Smooth muscle cell (in vitro differentiated cells): ENCODE data around the gene POLDIP3. TPM values are rescaled to one million over a fixed set of nuclear protein-coding genes. Genes with fewer than 3 reads are reported as not detected.
"Not testable (repeated sequence)": the region's sequence is repeated elsewhere in the genome, so short reads cannot be mapped to it uniquely, and the experiment has no call there.

Experiments
- DNase-seq: peaks from one replicate; lab custom pipeline; 2025; ENCODE audit not compliant: unreplicated experiment; lab: John Stamatoyannopoulos, UW
- H2AFZ ChIP-seq: fragments of 200-600 bp; sonication (generic); 2 replicates; pipeline ENCODE4 v1.6.0; 2016; ENCODE audit warnings: antibody characterized with exemption, low read depth, mild to moderate bottlenecking
- H3F3A ChIP-seq: fragments of 200-600 bp; sonication (generic); 2 replicates; pipeline ENCODE4 v1.6.0; 2017; ENCODE audit warnings: antibody characterized with exemption, low read depth
- H3K27ac ChIP-seq: fragments of 200-600 bp; sonication (generic); 2 replicates; pipeline ENCODE4 v1.5.1; 2016; ENCODE audit warnings: low read depth, mild to moderate bottlenecking
- H3K27me3 ChIP-seq: fragments of 200-600 bp; sonication (generic); 2 replicates; pipeline ENCODE4 v1.6.1; 2016; ENCODE audit warnings: low read depth, mild to moderate bottlenecking
- H3K36me3 ChIP-seq: fragments of 200-600 bp; sonication (generic); 2 replicates; pipeline ENCODE4 v1.5.1; 2016; ENCODE audit warnings: low read depth
- H3K4me1 ChIP-seq: fragments of 200-600 bp; sonication (generic); 2 replicates; pipeline ENCODE4 v1.5.1; 2016; ENCODE audit warnings: low read depth
- H3K4me2 ChIP-seq: fragments of 200-600 bp; sonication (generic); 2 replicates; pipeline ENCODE4 v1.6.0; 2016; ENCODE audit warnings: mild to moderate bottlenecking
- H3K4me3 ChIP-seq: fragments of 200-600 bp; sonication (generic); 2 replicates; pipeline ENCODE4 v1.5.1; 2016; ENCODE audit warnings: mild to moderate bottlenecking
- H3K79me2 ChIP-seq: fragments of 200-600 bp; sonication (generic); 2 replicates; pipeline ENCODE4 v1.6.0; 2016; ENCODE audit warnings: low read depth, mild to moderate bottlenecking
- H3K9ac ChIP-seq: fragments of 200-600 bp; sonication (generic); 2 replicates; pipeline ENCODE4 v1.6.0; 2016; ENCODE audit warnings: low read depth
- H3K9me3 ChIP-seq: fragments of 200-600 bp; sonication (generic); replicated peaks from 2 replicates; pipeline ENCODE4 v1.5.1; 2016; ENCODE audit warnings: low read depth
- H4K20me1 ChIP-seq: fragments of 200-600 bp; sonication (generic); 2 replicates; pipeline ENCODE4 v1.6.0; 2016; ENCODE audit warnings: low read depth
- CTCF ChIP-seq: fragments of 200-600 bp; sonication (generic); IDR thresholded peaks from 2 replicates; pipeline ENCODE4 v1.5.1; 2017; ENCODE audit warnings: borderline replicate concordance, mild to moderate bottlenecking, antibody characterized with exemption; ENCODE audit not compliant: insufficient read depth, poor library complexity, severe bottlenecking
- WGBS: methylation state at CpG from one replicate; pipeline ENCODE4 v1.1.7; 2016; ENCODE audit warnings: low lambda C conversion rate; 5-methylcytosine and 5-hydroxymethylcytosine counted together
- polyA plus RNA-seq: library from polyadenylated mRNA; unstranded; fragments of >200 nt; fragmentation: Nextera tagmentation; extraction: Ambion mirVana; gene quantifications from 2 replicates; pipeline ENCODE4 v1.2.1, GENCODE V29; 2016
- total RNA-seq: library from RNA; depleted of rRNA; stranded (reverse); fragments of >200 nt; gene quantifications from 2 replicates; pipeline ENCODE4 v1.2.3, GENCODE V29; 2014

Gene POLDIP3
- total and polyA plus RNA-seq, 2 experiments from 2014 or later: 31.1 to 49.4 TPM

GRCh38 chr22:42547562-42547961, 67.1 kb downstream of the POLDIP3 start:
- no peak for TF ChIP-seq CTCF
- Histone ChIP-seq H3K4me3 (no peak overlapping the region), H3K9ac (no peak overlapping the region), H3K36me3 (no peaks in the 10 kb centered on the region), H3K27me3 (no peaks in the 10 kb centered on the region), H4K20me1 (no peaks in the 10 kb centered on the region), H3K27ac (no peak overlapping the region), H3K4me1 (no peaks in the 10 kb centered on the region), H2AFZ (no peak overlapping the region), H3F3A (no peaks in the 10 kb centered on the region), H3K4me2 (no peak overlapping the region), H3K79me2 (no peaks in the 10 kb centered on the region), H3K9me3 (no peaks in the 10 kb centered on the region)
- 72% methylated on average over 9 of the region's 9 CpGs for WGBS
- no peak for DNase-seq

GRCh38 chr22:42544686-42545085, 70.0 kb downstream of the POLDIP3 start:
- 72% methylated on average over 2 of the region's 2 CpGs for WGBS
- no peak for TF ChIP-seq CTCF

GRCh38 chr22:42539236-42539771, 75.4 kb downstream of the POLDIP3 start:
- H3K4me1 ChIP-seq, H3K4me2 ChIP-seq, DNase-seq, H3K27me3 ChIP-seq, H4K20me1 ChIP-seq, H3K9me3 ChIP-seq, H3K27ac ChIP-seq, H2AFZ ChIP-seq, H3K9ac ChIP-seq, H3F3A ChIP-seq, H3K36me3 ChIP-seq, H3K79me2 ChIP-seq, H3K4me3 ChIP-seq: not testable (repeated sequence)
- 64% methylated on average over 10 of the region's 11 CpGs for WGBS

More at GRCh38 chr22:42544686-42545085, 70.0 kb downstream of the POLDIP3 start:
- Histone ChIP-seq H3K27ac (no peak overlapping the region), H3K4me1 (no peaks in the 10 kb centered on the region), H3K4me2 (no peak overlapping the region), H2AFZ (no peak overlapping the region), H3K36me3 (no peaks in the 10 kb centered on the region), H3K9ac (no peak overlapping the region), H3K4me3 (no peak overlapping the region), H4K20me1 (no peaks in the 10 kb centered on the region), H3K9me3 (no peaks in the 10 kb centered on the region), H3K79me2 (no peaks in the 10 kb centered on the region), H3K27me3 (no peaks in the 10 kb centered on the region), H3F3A (no peaks in the 10 kb centered on the region)
- DNase-seq: no peak

- H3K9ac ChIP-seq, H3K36me3 ChIP-seq, H2AFZ ChIP-seq, H3K27me3 ChIP-seq, H3K4me2 ChIP-seq, H3K27ac ChIP-seq, H4K20me1 ChIP-seq, H3K79me2 ChIP-seq, H3F3A ChIP-seq, H3K4me3 ChIP-seq, H3K9me3 ChIP-seq, DNase-seq, H3K4me1 ChIP-seq: not testable (repeated sequence)
- 64% methylated on average over 14 of the region's 14 CpGs for WGBS
Measured at GRCh38 chr22:42537199-42537831, 77.4 kb downstream of the POLDIP3 start.

GRCh38 chr22:42536634-42537033, 78.0 kb downstream of the POLDIP3 start:
- not testable (repeated sequence) for DNase-seq, H3K36me3 ChIP-seq, H3K4me2 ChIP-seq, H3K9me3 ChIP-seq, H4K20me1 ChIP-seq, H3K27ac ChIP-seq, H3K9ac ChIP-seq, H3K27me3 ChIP-seq, H2AFZ ChIP-seq, H3K4me3 ChIP-seq, H3K79me2 ChIP-seq, H3K4me1 ChIP-seq, H3F3A ChIP-seq
- WGBS: 97% methylated on average over 18 of the region's 18 CpGs
